Pancreas (tissue), 10 donors: ENCODE results near the gene TMEM209. TPM values are rescaled to one million over a fixed set of nuclear protein-coding genes. Genes with fewer than 3 reads are reported as not detected.
"Not testable (repeated sequence)": the region's sequence is repeated elsewhere in the genome, so short reads cannot be mapped to it uniquely, and the experiment has no call there.

Experiments used
- ATAC-seq, 4 donors: fragments of 200-7000 bp; cut with Tn5 transposase; one replicate each; pipeline versions ENCODE4 v1.8.0 to v1.9.1; 2020; ENCODE audit warnings: mild to moderate bottlenecking in 4 of 4, moderate library complexity in 4 of 4
- DNase-seq, 6 donors: peaks; one replicate each; pipeline ENCODE4 v3.0.0-alpha.2; 2020
- FAIRE-seq: peaks from 2 replicates; lab custom pipeline; 2012; peaks lifted over from hg19 to GRCh38; lab: Jason Lieb, UNC
- H3K27ac ChIP-seq, 4 donors: fragments of 200-600 bp; sonication (generic); 1 replicate in 3 of 4; 2 replicates in 1 of 4; pipeline versions ENCODE4 v1.5.0 to v1.8.0; 2020
- H3K27me3 ChIP-seq, 4 donors: fragments of 200-600 bp; one replicate each; pipeline ENCODE4 v1.8.0; 2021
- H3K36me3 ChIP-seq, 3 donors: fragments of 200-600 bp; sonication (generic) in 1 of 3; one replicate each; pipeline versions ENCODE4 v1.5.0 to v1.8.0; 2020 to 2021
- H3K4me1 ChIP-seq, 3 donors: fragments of 200-600 bp; one replicate each; pipeline ENCODE4 v1.8.0; 2021
- H3K4me3 ChIP-seq, 4 donors: fragments of 200-600 bp; sonication (generic) in 2 of 4; one replicate each; pipeline versions ENCODE4 v1.5.0 to v1.8.0; 2020 to 2021
- H3K9me3 ChIP-seq, 4 donors: fragments of 200-600 bp; one replicate each; pipeline ENCODE4 v1.8.0; 2021
- WGBS, 2 donors: extraction: QIAGEN DNeasy Blood & Tissue Kit; methylation state at CpG; one replicate each; pipeline ENCODE4 v1.1.7; 2013; 5-methylcytosine and 5-hydroxymethylcytosine counted together
- intact Hi-C, 3 donors: fragments of 100-400 bp; cut with DNase I; formaldehyde crosslinking; loops; one replicate each; pipeline versions ENCODE4 v1.11.1 to v1.14.2; 2022
- polyA plus RNA-seq, 2 donors: library from polyadenylated mRNA; stranded (reverse); fragments of 200-250 nt; gene quantifications; one replicate each; pipeline ENCODE4 v1.2.3, GENCODE V29; 2013
- total RNA-seq, 6 donors: library from RNA; stranded (reverse); fragmentation: NEBNext Ultra II Directional in 4 of 6; extraction: Animal tissue kit (Norgen Biotek cat#: 25700) in 4 of 6; gene quantifications; one replicate each; pipeline versions ENCODE4 v1.2.1 to v1.2.4, GENCODE V29; 2021 to 2023
- TF ChIP-seq, protein P1 (sequence below), 4 donors: fragments of 200-600 bp; sonication (generic) in 3 of 4; IDR thresholded peaks; one replicate each; pipeline versions ENCODE4 v1.5.0 to v1.8.0; 2021; ENCODE audit warnings: antibody characterized with exemption in 4 of 4
- donor health status: healthy with polysubstance abuse.
- donor health status: DM: no; HTN: no; CAD: no; lungs with moderate emphysema.
- donor health status: DM: no; HTN: no; CAD: no.
- donor health status: control.
- donor health status: control.
- donor health status: Bipolar disorder and iron deficiency.
- donor health status: DM: yes; HTN: yes; CAD: no.
- donor health status: DM: no; HTN: no; CAD: no.
- donor health status: DM: no; HTN: no; CAD: no.
- donor health status: DM: yes; HTN: yes; CAD: no.

The TMEM209 gene
- total and polyA plus RNA-seq, 8 donors: 4.2 to 16.1 (median 10.6) TPM

DNA sequence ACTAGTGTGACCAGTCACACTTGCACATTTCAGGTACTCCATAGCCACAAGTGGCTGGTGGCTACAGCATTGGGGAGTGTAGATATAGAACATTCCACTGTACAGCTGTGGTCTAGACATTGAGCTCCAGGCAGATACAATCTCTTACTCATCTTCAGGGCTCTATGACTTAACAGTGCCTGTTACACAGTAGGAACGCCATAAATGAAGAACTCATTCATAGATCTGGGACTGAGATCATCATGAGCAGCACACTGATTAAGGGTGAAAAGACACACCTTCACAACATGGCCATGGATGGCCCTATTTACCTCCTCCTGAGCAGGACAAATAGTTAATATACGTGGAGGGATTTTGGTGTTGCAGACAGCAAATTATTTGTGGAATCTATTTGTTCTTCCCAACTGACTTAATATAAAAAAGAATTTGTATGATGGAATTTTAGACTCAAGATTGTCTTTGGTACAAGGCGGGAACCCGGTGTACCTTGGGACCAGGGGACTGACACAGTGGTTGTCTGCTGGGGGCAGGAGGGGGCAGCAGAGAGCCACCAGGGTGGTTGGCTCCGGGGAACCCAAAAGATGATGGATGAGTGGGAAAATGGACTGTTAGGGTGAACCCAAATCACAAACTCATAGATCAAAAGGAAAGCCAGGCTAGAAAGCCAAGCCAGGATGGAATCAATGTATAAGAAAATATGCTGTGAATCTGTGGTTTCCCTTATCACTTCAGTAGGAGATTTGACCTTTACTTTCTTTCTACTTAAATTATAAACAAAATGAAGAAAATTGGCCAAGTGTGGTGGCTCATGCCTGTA, 37.2 kb upstream of the TMEM209 start:
- WGBS, 2 donors: 18 to 20% methylated on average over 5 of the region's 5 CpGs
- intact Hi-C loops: no loop called here
- H3K9me3 ChIP-seq: no peaks in the 10 kb centered on the region
- TF ChIP-seq, protein P1, sequence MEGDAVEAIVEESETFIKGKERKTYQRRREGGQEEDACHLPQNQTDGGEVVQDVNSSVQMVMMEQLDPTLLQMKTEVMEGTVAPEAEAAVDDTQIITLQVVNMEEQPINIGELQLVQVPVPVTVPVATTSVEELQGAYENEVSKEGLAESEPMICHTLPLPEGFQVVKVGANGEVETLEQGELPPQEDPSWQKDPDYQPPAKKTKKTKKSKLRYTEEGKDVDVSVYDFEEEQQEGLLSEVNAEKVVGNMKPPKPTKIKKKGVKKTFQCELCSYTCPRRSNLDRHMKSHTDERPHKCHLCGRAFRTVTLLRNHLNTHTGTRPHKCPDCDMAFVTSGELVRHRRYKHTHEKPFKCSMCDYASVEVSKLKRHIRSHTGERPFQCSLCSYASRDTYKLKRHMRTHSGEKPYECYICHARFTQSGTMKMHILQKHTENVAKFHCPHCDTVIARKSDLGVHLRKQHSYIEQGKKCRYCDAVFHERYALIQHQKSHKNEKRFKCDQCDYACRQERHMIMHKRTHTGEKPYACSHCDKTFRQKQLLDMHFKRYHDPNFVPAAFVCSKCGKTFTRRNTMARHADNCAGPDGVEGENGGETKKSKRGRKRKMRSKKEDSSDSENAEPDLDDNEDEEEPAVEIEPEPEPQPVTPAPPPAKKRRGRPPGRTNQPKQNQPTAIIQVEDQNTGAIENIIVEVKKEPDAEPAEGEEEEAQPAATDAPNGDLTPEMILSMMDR (IDR thresholded peaks at IDR 0.05): peak; percentile 51 to 81 (median 70)
- no peaks in the 10 kb centered on the region for H3K27me3 ChIP-seq
- H3K27ac ChIP-seq: no peak overlapping the region
- no peaks in the 10 kb centered on the region for H3K36me3 ChIP-seq
- peaks cover 0 to 6% (median 0%) of the 10 kb centered on the region in 3 donors for H3K4me1 ChIP-seq
- ATAC-seq: peak; percentile 97 to 100 (median 100)
- no peak overlapping the region for H3K4me3 ChIP-seq
- no peak for FAIRE-seq
- peak; percentile 63 to 83 (median 70) for DNase-seq

DNA sequence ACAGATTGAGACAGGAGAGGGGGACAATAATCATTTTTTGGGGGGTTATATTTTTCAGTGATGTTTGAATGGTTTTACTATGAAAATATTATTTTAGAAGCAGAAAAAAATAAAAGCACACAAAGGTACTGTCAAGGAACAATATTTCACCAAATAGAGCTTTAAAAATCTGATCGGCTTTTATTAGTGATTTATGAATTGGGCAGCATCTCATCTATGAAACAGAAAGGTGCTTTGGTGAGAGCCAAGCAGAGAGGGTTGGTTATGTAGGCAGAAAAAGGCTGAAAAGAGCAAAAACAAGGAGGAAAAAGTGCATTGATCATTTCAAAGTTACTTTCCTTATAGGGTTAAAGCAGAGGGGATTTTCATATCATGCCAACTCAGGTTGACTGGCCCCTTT, 35.0 kb upstream of the TMEM209 start:
- no peak for ATAC-seq
- FAIRE-seq: no peak
- WGBS, 2 donors: 94 to 100% methylated on average over 1 of the region's 1 CpG
- Histone ChIP-seq H3K27ac (no peak overlapping the region), H3K4me1 (peaks cover 0 to 6% (median 0%) of the 10 kb centered on the region in 3 donors), H3K36me3 (no peaks in the 10 kb centered on the region), H3K9me3 (no peaks in the 10 kb centered on the region), H3K4me3 (no peak overlapping the region), H3K27me3 (no peaks in the 10 kb centered on the region)
- DNase-seq: no peak
- intact Hi-C loops: no loop called here
- TF ChIP-seq, protein P1 (IDR thresholded peaks at IDR 0.05): no peak

DNA sequence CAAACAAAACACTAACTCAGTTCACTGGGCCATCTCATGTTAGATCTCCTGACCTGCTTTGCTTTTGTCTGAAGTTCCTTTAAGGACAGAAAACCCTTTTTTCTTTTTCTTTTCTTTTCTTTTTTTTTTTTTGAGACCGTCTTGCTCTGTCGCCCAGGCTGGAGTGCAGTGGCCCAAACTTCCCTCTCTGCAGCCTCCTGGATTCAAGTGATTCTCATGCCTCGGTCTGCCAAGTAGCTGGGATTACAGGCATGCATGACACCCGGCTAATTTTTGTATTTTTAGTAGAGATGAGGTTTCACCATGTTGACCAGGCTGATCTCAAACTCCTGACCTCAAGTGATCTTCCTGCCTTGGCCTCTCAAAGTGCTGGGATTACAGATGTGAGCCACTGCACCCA, 31.2 kb upstream of the TMEM209 start:
- H3K4me3 ChIP-seq, DNase-seq, ATAC-seq, H3K36me3 ChIP-seq, H3K4me1 ChIP-seq, H3K27ac ChIP-seq, H3K27me3 ChIP-seq, FAIRE-seq, intact Hi-C loops, H3K9me3 ChIP-seq: not testable (repeated sequence)
- WGBS, 2 donors: 87 to 90% methylated on average over 4 of the region's 4 CpGs

DNA sequence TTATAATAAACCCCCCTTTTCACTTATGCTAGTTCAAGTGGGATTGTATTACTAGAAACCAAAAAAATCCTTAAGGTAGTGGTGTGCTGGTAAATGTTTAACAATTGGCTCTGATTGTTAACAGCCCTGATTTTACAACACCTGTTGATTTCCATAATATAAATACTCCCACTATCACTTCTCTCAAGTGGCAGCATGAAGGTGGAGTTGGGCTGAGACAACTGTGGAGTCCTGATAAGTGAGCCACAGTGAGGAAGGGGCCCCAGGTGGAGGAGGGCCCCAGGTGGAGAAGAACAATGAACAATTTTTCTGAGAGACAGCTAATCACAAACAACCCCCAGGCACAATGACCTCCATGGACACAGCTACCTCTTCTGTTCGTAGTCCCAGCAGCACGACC, 28.9 kb upstream of the TMEM209 start:
- Histone ChIP-seq H3K4me3 (no peak overlapping the region), H3K27ac (no peak overlapping the region), H3K9me3 (no peaks in the 10 kb centered on the region), H3K27me3 (no peaks in the 10 kb centered on the region), H3K36me3 (no peaks in the 10 kb centered on the region), H3K4me1 (no peaks in the 10 kb centered on the region)
- 69 to 87% methylated on average over 2 of the region's 2 CpGs for WGBS, 2 donors
- TF ChIP-seq, protein P1 (IDR thresholded peaks at IDR 0.05): no peak
- FAIRE-seq (no peak), ATAC-seq (peak in 2 of 4 donors; percentile 37 to 60), DNase-seq (no peak)
- intact Hi-C loops: no loop called here

DNA sequence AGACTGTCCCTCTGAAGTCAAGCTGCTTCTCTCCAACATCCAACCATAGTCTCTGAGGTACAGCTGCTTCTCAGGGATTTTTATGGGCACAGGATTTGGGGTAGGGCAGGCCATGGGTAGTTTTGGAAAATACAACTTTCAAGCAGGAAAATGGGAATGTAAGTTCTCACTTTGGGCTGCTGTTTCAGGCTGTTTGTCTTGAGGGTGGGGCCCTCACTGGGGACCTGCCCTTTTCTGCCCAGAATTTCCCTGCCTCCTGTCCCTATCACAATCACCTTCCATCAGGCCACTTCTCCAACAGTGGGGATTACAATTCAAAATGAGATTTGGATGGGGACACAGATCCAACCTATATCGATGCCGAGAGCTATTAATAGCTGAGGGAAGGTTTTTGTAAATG, 27.0 kb upstream of the TMEM209 start:
- WGBS, 2 donors: 86 to 88% methylated on average over 2 of the region's 2 CpGs
- Histone ChIP-seq H3K4me3 (no peak overlapping the region), H3K9me3 (no peaks in the 10 kb centered on the region), H3K27me3 (no peaks in the 10 kb centered on the region), H3K4me1 (no peaks in the 10 kb centered on the region), H3K36me3 (no peaks in the 10 kb centered on the region), H3K27ac (no peak overlapping the region)
- TF ChIP-seq, protein P1 (IDR thresholded peaks at IDR 0.05): no peak
- ATAC-seq (no peak), FAIRE-seq (no peak), DNase-seq (no peak)
- intact Hi-C loops: no loop called here
